ENCODE data around the gene ASPG.

Gene ASPG

GRCh38 chr14:104137297-104138097 lies 52.0 kb downstream of the ASPG start:
- peak; percentile 22 to 29 for DNase-seq (ENCODE audit: low read depth in 1 of 2, low spot score in 1 of 2)
- Histone ChIP-seq H3K27me3 (ENCODE audit: insufficient read depth, poor library complexity, severe bottlenecking) (peaks cover 52% of the 10 kb centered on the region), H3K27ac (replicated peaks) (no peak overlapping the region), H3K4me3 (replicated peaks; ENCODE audit: insufficient read depth, low read length) (no peak overlapping the region)
- TF ChIP-seq CTCF (IDR thresholded peaks at IDR 0.05; ENCODE audit: insufficient read depth, low read length) (peak; percentile 17), SPI1 (IDR thresholded peaks at IDR 0.05; ENCODE audit: borderline replicate concordance, low read depth) (no peak), GABPA (IDR thresholded peaks at IDR 0.05; ENCODE audit: low read depth) (no peak), REST (IDR thresholded peaks at IDR 0.05; ENCODE audit: insufficient replicate concordance, low read depth) (no peak), POLR2AphosphoS5 (IDR thresholded peaks at IDR 0.05; ENCODE audit: low read depth) (no peak)

- no peak for DNase-seq (ENCODE audit: low read depth in 1 of 2, low spot score in 1 of 2)
- H3K27me3 ChIP-seq (ENCODE audit: insufficient read depth, poor library complexity, severe bottlenecking) = peaks cover 52% of the 10 kb centered on the region
- H3K4me3 ChIP-seq (replicated peaks; ENCODE audit: insufficient read depth, low read length) = no peak within 1 kb of the TSS
- no peak within 1 kb of the TSS for H3K27ac ChIP-seq (replicated peaks)
- TF ChIP-seq SPI1 (IDR thresholded peaks at IDR 0.05; ENCODE audit: borderline replicate concordance, low read depth) (no peak), GABPA (IDR thresholded peaks at IDR 0.05; ENCODE audit: low read depth) (no peak), POLR2AphosphoS5 (IDR thresholded peaks at IDR 0.05; ENCODE audit: low read depth) (no peak), CTCF (IDR thresholded peaks at IDR 0.05; ENCODE audit: insufficient read depth, low read length) (no peak), REST (IDR thresholded peaks at IDR 0.05; ENCODE audit: insufficient replicate concordance, low read depth) (no peak)
These were observed 52.7 kb downstream of the ASPG start, which contains the start of gene KIF26A for GRCh38 chr14:104138098-104138717. Gene KIF26A, plus strand, starts transcription at chr14:104138587. Its CDS starts 136 bp downstream, at chr14:104138723.

- no peak for DNase-seq (ENCODE audit: low read depth in 1 of 2, low spot score in 1 of 2)
- Histone ChIP-seq H3K27ac (replicated peaks) (no peak overlapping the region), H3K27me3 (ENCODE audit: insufficient read depth, poor library complexity, severe bottlenecking) (peaks cover 50% of the 10 kb centered on the region), H3K4me3 (replicated peaks; ENCODE audit: insufficient read depth, low read length) (no peak overlapping the region)
- no peak for TF ChIP-seq REST (IDR thresholded peaks at IDR 0.05; ENCODE audit: insufficient replicate concordance, low read depth)
- no peak for TF ChIP-seq POLR2AphosphoS5 (IDR thresholded peaks at IDR 0.05; ENCODE audit: low read depth)
- TF ChIP-seq SPI1 (IDR thresholded peaks at IDR 0.05; ENCODE audit: borderline replicate concordance, low read depth) = no peak
- no peak for TF ChIP-seq GABPA (IDR thresholded peaks at IDR 0.05; ENCODE audit: low read depth)
- no peak for TF ChIP-seq CTCF (IDR thresholded peaks at IDR 0.05; ENCODE audit: insufficient read depth, low read length)
These were observed 53.4 kb downstream of the ASPG start for GRCh38 chr14:104138718-104139459.
